Measurements from ENCODE around the gene EID2.
A peak's percentile ranks its signal among the peaks of the same experiment; 100 is the strongest.

Gene EID2

DNA sequence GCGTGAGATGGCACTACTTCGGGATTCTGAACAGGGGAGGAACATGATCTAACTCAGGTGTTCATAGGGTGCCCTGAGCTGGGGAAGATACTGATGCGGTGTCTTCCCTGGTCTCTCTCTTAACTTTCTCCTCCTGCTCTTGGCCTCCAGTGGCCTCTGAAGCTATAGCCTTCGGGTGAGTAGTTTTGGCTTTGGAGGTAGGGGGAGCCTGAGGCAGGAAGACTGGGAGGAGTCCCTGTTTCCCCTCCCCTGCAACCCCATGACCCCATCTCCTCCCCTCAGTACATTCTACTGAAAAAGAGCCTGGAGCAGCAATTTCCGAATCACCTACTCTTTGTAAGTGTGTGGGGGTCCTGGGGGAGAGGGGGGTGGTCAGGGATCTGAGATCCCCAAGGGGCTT is 21.5 kb downstream of the EID2 start:
- Mint-ChIP-seq H3K36me3 (no peaks in the 10 kb centered on the region), H3K27ac (no peak overlapping the region), H3K9me3 (no peaks in the 10 kb centered on the region), H3K4me3 (no peak overlapping the region), H3K27me3 (peaks cover 42% of the 10 kb centered on the region), H3K4me1 (peaks cover 22% of the 10 kb centered on the region)
- ATAC-seq = no peak

DNA sequence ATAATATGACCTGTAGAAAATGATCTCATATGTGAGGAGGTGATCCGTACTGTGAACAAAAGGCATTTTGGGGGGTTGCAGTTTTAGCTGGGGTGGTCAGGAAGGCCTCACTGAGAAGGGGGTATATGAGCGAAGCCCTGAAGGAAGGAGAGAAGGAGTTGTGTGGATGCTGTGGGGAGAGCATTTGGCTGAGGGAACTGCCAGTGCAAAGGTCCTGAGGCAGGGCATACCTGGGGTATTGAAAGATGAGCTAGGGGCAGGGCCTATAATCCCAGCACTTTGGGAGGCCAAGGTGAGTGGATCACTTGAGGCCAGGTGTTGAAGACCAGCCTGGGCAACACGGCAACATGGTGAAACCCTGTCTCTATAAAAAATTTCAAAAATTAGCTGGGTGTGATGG is 22.5 kb downstream of the EID2 start:
- H3K4me3 Mint-ChIP-seq = no peak overlapping the region
- H3K27me3 Mint-ChIP-seq = peaks cover 45% of the 10 kb centered on the region
- no peak overlapping the region for H3K27ac Mint-ChIP-seq
- H3K9me3 Mint-ChIP-seq = no peaks in the 10 kb centered on the region
- ATAC-seq = no peak
- peaks cover 22% of the 10 kb centered on the region for H3K4me1 Mint-ChIP-seq
- H3K36me3 Mint-ChIP-seq = no peaks in the 10 kb centered on the region

DNA sequence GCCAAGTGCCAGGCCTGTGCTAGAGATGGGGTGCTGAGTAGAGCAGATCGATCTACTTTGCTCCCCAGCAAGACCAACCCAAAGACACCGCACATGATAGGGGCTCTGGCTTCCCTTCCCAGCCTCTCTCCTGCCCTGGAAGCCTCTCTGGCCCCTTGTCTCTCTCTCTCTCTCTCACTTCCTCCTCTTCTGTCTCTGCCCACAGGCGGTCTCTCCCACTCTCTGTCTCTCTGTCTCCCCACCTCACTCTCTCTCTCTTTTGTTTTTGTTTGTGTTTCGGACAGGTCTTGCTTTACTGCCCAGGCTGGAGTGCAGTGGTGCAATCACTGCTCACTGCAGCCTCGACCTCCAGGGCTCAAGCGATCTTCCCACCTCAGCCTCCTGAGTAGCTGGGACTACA is 23.7 kb downstream of the EID2 start:
- Mint-ChIP-seq H3K9me3 (no peaks in the 10 kb centered on the region), H3K27me3 (peaks cover 51% of the 10 kb centered on the region), H3K4me1 (peaks cover 22% of the 10 kb centered on the region), H3K27ac (peak overlapping the region; percentile 25), H3K4me3 (peak overlapping the region; percentile 36), H3K36me3 (no peaks in the 10 kb centered on the region)
- no peak for ATAC-seq

DNA sequence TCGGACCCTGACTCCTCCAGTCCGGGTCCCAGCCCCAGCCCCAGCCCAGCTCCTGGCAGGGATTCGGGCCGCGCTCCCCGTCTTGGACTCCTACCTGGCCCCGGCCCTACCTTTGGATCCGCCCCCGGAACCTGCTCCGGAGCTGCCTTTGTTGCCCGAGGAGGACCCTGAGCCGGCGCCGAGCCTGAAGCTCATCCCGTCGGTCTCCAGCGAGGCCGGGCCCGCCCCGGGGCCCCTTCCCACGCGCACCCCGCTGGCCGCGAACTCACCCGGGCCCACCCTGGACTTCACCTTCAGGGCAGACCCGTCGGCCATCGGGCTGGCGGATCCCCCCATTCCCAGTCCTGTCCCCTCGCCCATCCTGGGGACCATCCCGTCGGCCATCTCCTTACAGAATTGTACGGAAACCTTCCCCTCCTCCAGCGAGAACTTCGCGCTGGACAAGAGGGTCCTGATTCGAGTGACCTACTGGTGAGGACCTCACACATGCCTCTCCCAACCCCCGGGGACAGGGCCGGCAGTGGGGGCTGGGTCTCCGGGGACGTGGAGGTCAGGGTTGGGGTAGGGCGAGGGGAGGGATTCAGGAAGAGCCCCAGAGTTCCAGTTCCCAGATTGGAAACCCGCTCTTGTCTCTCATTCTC is 24.3 kb downstream of the EID2 start:
- ATAC-seq = no peak
- Mint-ChIP-seq H3K27me3 (peaks cover 51% of the 10 kb centered on the region), H3K4me3 (peak overlapping the region; percentile 68)

DNA sequence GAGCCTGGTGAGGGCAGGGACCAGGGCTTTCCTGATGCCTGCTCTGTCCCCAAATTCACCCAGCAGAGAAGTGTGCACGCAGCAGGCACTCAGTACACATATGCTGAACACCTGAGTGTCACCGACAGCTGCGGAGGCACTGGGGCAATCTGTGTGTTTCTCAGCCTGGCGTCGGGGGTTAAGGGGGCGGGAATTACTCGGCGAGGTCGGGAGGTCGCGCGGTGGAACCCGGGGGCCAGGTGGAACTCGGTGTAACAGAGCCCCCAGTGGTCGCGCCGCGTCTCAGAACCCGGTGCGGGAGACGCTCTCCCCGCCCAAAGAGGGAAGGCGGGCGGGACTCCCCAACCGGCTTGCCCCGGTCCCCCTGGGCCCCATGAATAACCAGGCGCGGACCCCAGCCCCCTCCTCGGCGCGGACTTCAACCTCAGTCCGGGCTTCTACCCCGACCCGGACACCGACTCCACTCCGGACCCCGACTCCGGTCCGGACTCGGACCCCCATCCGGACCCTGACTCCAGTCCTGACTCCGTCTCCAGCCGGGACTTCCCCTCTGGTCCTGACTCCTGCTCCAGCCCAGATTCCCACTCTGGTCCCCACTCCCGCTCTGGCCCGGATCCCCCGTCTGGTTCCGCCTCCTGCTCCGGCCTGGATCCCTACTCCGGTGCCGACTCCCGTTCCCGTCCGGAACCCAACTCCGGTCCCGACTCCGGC is 25.0 kb downstream of the EID2 start, which contains the start of gene SELENOV:
Gene SELENOV (plus strand): TSS at position 300 of the 711 bp plus-strand sequence. CDS start 74 bp downstream, at position 374.
- Mint-ChIP-seq H3K27ac (peak within 1 kb of the TSS; percentile 33), H3K27me3 (peaks cover 51% of the 10 kb centered on the region)

More for the DNA sequence above, 24.3 kb downstream of the EID2 start:
- H3K4me1 Mint-ChIP-seq = peaks cover 22% of the 10 kb centered on the region
- no peaks in the 10 kb centered on the region for H3K36me3 Mint-ChIP-seq
- H3K9me3 Mint-ChIP-seq = no peaks in the 10 kb centered on the region
- peak overlapping the region; percentile 33 for H3K27ac Mint-ChIP-seq

DNA sequence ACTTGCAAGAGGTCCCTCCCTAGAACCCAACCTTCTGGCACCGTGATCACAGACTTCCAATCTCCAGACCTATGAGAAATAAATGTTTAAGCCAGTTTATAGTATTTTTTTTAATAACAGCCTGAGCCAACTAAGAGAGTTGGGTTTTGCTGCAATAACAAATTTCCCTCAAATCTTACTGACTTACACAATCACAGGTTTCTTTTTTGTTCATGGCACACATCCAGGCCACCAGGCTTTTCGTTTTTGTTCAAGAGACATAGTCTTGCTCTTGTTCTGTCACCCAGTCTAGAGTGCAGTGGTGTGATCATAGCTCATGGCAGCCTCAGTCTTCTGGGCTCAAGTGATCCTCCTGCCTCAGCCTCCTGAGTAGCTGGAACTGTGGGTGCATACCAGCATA is 27.0 kb downstream of the EID2 start:
- H3K4me3 Mint-ChIP-seq = no peak overlapping the region
- ATAC-seq = no peak
- no peaks in the 10 kb centered on the region for H3K9me3 Mint-ChIP-seq
- peaks cover 25% of the 10 kb centered on the region for H3K4me1 Mint-ChIP-seq
- H3K36me3 Mint-ChIP-seq = no peaks in the 10 kb centered on the region
- H3K27ac Mint-ChIP-seq = no peak overlapping the region
- peaks cover 46% of the 10 kb centered on the region for H3K27me3 Mint-ChIP-seq

More for the DNA sequence above, 25.0 kb downstream of the EID2 start, which contains the start of gene SELENOV:
- Mint-ChIP-seq H3K4me1 (peaks cover 22% of the 10 kb centered on the region), H3K9me3 (no peaks in the 10 kb centered on the region), H3K4me3 (peak within 1 kb of the TSS; percentile 69), H3K36me3 (no peaks in the 10 kb centered on the region)
- ATAC-seq = peak; percentile 51

DNA sequence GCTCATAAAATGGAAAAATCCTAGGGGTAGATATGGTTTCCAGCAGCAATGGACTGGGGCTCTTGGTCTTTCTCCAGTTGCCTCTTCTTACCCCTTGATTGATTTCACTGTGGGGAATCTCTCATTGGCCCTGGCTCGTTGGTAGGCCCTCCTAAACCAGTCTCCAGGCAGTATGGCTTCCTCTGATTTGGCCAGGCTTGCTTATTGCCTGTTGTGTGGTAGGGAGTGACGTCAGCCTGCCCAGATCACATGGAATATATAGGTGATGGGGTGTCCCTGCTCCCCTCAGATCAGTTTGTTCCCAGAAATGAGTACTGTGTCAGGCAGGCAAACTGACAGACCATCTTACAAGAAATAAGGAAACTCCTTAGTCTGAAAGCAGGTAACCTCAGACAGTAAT is 30.7 kb downstream of the EID2 start:
- Mint-ChIP-seq H3K9me3 (no peaks in the 10 kb centered on the region), H3K36me3 (no peaks in the 10 kb centered on the region), H3K4me3 (no peak overlapping the region), H3K27me3 (peaks cover 36% of the 10 kb centered on the region), H3K27ac (no peak overlapping the region), H3K4me1 (peaks cover 20% of the 10 kb centered on the region)
- no peak for ATAC-seq

DNA sequence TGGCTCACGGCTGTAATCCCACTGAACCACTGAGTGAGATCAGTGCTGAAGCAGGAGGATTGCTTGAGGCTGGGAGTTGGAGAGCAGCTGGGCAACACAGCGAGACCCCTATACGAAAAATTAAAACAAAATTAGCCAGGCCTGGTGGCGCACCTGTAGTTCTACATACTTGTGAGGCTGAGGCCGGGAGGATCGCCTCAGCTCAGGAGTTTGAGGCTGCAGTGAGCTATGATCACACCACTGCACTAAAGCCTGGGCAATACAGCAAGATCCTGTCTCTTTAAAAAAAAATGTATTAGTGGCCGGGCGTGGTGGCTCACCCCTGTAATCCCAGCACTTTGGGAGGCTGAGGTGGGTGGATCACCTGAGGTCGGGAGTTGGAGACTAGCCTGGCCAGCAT is 31.3 kb downstream of the EID2 start:
- H3K27me3 Mint-ChIP-seq = peaks cover 42% of the 10 kb centered on the region
- no peaks in the 10 kb centered on the region for H3K36me3 Mint-ChIP-seq
- no peak for ATAC-seq
- H3K9me3 Mint-ChIP-seq = no peaks in the 10 kb centered on the region
- no peak overlapping the region for H3K4me3 Mint-ChIP-seq
- no peak overlapping the region for H3K27ac Mint-ChIP-seq
- H3K4me1 Mint-ChIP-seq = peaks cover 23% of the 10 kb centered on the region

DNA sequence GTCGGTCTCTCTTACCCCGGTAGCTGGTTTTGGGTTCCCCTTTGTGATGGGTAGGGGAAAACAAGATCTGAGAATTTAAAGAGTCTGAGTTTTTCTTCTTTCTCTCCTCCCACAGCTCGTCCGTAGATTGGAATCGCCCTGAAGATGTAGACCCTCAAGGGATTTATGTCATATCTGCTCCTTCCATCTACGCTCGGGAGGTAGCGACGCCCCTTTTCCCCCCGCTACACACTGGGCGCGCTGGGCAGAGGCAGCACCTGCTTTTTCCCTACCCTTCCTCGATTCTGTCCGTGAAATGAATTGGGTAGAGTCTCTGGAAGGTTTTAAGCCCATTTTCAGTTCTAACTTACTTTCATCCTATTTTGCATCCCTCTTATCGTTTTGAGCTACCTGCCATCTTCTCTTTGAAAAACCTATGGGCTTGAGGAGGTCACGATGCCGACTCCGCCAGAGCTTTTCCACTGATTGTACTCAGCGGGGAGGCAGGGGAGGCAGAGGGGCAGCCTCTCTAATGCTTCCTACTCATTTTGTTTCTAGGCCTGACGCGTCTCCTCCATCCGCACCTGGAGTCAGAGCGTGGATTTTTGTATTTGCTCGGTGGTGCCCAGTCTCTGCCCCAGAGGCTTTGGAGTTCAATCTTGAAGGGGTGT is 32.1 kb downstream of the EID2 start:
- peaks cover 50% of the 10 kb centered on the region for H3K27me3 Mint-ChIP-seq
- H3K4me1 Mint-ChIP-seq = peaks cover 30% of the 10 kb centered on the region
- peak overlapping the region; percentile 67 for H3K27ac Mint-ChIP-seq
- no peaks in the 10 kb centered on the region for H3K36me3 Mint-ChIP-seq
- ATAC-seq = no peak
- peak overlapping the region; percentile 87 for H3K4me3 Mint-ChIP-seq
- no peaks in the 10 kb centered on the region for H3K9me3 Mint-ChIP-seq

DNA sequence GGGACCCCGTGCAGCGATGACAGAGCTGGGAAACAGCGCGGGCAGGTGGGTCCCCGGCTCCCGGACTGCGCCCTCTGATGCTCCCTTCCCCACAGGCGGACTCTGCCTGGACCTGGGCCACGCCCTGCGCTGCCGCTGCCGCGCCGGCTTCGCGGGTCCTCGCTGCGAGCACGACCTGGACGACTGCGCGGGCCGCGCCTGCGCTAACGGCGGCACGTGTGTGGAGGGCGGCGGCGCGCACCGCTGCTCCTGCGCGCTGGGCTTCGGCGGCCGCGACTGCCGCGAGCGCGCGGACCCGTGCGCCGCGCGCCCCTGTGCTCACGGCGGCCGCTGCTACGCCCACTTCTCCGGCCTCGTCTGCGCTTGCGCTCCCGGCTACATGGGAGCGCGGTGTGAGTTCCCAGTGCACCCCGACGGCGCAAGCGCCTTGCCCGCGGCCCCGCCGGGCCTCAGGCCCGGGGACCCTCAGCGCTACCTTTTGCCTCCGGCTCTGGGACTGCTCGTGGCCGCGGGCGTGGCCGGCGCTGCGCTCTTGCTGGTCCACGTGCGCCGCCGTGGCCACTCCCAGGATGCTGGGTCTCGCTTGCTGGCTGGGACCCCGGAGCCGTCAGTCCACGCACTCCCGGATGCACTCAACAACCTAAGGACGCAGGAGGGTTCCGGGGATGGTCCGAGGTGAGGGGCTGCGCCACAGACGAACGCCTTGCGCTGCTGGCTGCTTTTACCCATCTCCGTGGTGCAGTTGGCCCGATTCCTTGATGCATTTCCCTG is 32.8 kb downstream of the EID2 start:
- Mint-ChIP-seq H3K27ac (peak overlapping the region; percentile 67), H3K27me3 (peaks cover 44% of the 10 kb centered on the region), H3K36me3 (no peaks in the 10 kb centered on the region), H3K4me1 (peaks cover 30% of the 10 kb centered on the region), H3K4me3 (peak overlapping the region; percentile 87), H3K9me3 (no peaks in the 10 kb centered on the region)
- peak; percentile 84 for ATAC-seq

DNA sequence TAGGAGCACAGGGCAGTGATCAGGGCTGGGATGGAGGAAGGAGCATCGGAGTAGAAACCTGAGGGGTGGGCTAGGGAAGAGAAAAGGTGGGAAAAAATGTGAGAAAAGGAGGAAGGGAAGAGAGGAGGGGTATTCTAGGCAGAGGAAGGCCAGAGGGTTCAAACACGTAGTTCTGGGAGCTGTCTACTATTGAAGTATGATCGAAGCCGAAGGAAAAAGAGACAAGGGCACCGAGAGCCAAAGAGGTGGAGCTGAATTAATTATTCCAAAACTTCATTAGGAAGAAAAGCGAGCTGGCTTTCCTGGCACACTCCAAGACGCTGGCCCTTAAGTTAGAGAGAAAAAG is 33.4 kb downstream of the EID2 start:
- ATAC-seq = no peak
- Mint-ChIP-seq H3K27ac (no peak overlapping the region), H3K27me3 (peaks cover 42% of the 10 kb centered on the region), H3K9me3 (no peaks in the 10 kb centered on the region), H3K36me3 (no peaks in the 10 kb centered on the region), H3K4me1 (peaks cover 30% of the 10 kb centered on the region), H3K4me3 (peak overlapping the region; percentile 73)

DNA sequence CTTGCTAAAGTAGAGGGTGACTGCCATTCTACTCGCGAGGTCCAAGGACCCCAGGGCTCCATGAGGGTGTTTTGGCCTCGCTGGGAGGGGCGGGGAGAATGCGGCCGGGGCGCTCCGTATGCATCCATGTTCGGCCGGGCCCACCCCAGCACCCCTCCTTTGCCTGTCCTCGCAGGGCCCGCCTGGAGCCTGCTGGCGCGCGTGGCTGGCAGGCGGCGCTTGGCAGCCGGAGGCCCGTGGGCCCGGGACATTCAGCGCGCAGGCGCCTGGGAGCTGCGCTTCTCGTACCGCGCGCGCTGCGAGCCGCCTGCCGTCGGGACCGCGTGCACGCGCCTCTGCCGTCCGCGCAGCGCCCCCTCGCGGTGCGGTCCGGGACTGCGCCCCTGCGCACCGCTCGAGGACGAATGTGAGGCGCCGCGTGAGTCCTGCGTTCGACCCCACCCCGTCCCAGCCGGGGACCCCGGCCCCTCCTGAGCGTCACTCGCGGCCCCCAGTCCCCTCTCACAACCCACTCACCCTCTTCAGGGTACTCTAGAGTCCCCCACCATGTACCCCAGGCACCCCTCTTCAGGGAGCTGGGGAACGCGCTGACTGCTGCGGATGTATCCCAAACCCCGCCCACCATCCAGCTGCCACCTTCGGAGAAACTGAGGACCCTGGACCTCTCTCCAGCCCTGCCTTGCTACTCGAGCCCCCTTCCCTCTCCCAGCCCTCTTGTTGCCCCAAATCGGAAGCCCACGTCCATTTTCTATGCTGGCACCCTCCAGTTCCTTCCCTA is 37.1 kb downstream of the EID2 start:
- peak; percentile 42 for ATAC-seq
- H3K27ac Mint-ChIP-seq = no peak overlapping the region
- peak overlapping the region; percentile 15 for H3K4me3 Mint-ChIP-seq
- H3K9me3 Mint-ChIP-seq = no peaks in the 10 kb centered on the region
- peaks cover 47% of the 10 kb centered on the region for H3K4me1 Mint-ChIP-seq
- no peaks in the 10 kb centered on the region for H3K36me3 Mint-ChIP-seq
- peaks cover 71% of the 10 kb centered on the region for H3K27me3 Mint-ChIP-seq

DNA sequence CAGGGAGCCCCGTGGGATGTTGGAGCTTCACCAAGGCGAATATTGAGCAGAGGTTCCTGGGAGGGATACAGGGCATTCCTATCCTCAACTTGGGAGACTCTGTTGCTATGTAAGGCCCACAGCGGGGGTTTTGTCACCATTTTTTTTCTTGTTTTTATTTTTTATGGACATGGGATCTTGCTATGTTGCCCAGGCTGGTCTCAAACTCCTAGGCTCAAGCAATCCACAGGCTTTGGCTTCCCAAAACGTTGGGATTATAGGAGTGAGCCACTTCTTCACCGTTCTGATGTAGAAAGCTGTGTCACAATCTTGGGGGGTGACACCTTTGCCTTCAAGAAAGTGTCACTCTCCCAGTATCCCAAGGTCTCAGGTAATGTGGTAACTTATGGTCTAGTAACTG is 38.6 kb downstream of the EID2 start:
- peaks cover 67% of the 10 kb centered on the region for H3K27me3 Mint-ChIP-seq
- H3K9me3 Mint-ChIP-seq = no peaks in the 10 kb centered on the region
- H3K4me1 Mint-ChIP-seq = peaks cover 39% of the 10 kb centered on the region
- no peak overlapping the region for H3K4me3 Mint-ChIP-seq
- no peak overlapping the region for H3K27ac Mint-ChIP-seq
- no peak for ATAC-seq
- H3K36me3 Mint-ChIP-seq = no peaks in the 10 kb centered on the region

DNA sequence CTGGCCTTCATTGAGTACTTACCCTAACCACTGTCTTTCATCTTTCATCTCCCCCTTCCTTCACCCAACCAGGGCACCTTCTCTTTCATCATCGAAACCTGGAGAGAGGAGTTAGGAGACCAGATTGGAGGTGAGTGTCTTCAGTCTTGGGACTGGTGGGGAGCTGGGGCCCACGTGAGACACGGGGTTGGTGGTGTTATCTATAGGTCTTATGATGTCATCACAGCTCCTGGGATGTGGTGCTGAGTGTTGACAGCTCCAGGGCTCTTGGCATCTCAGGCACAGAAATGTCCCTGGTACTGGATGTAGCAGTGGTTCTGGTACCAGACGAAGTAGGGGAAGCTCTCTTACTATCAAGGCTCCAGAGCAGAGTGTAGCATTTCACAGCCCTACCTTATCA is 39.4 kb downstream of the EID2 start:
- ATAC-seq = no peak
- no peaks in the 10 kb centered on the region for H3K9me3 Mint-ChIP-seq
- H3K4me1 Mint-ChIP-seq = peaks cover 36% of the 10 kb centered on the region
- no peak overlapping the region for H3K4me3 Mint-ChIP-seq
- H3K36me3 Mint-ChIP-seq = no peaks in the 10 kb centered on the region
- no peak overlapping the region for H3K27ac Mint-ChIP-seq
- H3K27me3 Mint-ChIP-seq = peaks cover 59% of the 10 kb centered on the region
